ENCODE measurements around the gene SLC4A1AP.

The SLC4A1AP gene

DNA sequence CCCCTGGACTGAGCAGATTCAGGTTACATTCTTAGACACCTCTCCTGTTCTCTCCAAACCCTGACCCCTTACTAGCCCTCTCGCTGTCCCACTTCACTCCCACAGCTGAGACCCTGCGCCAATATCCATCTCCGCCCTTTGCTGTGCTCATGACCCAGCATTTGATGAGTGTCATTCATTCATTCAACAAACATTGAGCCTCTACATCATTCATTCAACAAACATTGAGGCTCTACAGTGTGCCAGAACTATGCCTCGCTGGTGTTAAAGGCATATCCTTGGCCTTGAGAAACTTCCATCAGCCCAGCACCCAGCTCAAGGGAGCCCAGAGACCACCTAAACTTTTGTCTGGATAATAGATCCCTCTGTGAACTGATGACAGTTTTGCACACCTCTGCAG is 65.9 kb downstream of the SLC4A1AP start:
- TF ChIP-seq, protein P1, sequence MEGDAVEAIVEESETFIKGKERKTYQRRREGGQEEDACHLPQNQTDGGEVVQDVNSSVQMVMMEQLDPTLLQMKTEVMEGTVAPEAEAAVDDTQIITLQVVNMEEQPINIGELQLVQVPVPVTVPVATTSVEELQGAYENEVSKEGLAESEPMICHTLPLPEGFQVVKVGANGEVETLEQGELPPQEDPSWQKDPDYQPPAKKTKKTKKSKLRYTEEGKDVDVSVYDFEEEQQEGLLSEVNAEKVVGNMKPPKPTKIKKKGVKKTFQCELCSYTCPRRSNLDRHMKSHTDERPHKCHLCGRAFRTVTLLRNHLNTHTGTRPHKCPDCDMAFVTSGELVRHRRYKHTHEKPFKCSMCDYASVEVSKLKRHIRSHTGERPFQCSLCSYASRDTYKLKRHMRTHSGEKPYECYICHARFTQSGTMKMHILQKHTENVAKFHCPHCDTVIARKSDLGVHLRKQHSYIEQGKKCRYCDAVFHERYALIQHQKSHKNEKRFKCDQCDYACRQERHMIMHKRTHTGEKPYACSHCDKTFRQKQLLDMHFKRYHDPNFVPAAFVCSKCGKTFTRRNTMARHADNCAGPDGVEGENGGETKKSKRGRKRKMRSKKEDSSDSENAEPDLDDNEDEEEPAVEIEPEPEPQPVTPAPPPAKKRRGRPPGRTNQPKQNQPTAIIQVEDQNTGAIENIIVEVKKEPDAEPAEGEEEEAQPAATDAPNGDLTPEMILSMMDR (IDR thresholded peaks at IDR 0.05; ENCODE audit: borderline replicate concordance, insufficient read depth, low read depth, low read length), result no peak
- no peak overlapping the region for H3K4me3 ChIP-seq (ENCODE audit: low read depth, low read length)

DNA sequence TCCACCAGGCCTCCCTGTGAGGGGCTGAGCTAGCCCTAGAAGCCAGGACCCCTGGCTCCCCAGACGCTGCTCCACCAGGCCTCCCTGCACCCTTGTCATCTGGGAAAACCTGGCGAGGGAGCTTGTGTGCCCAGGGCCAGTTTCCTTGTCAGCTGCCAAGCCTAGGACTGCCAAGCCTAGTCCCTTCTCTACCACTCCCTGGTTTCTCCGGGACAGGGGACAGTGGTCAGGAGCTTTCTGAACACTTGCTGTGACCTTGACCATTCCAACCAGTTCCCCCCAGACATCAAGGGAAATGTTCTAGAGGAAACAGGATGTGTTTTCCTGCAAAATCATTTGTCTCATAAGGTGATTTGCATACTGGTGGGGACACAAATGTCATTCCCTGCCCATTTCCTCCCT is 66.6 kb downstream of the SLC4A1AP start:
- TF ChIP-seq, protein P1 (IDR thresholded peaks at IDR 0.05; ENCODE audit: borderline replicate concordance, insufficient read depth, low read depth, low read length), result no peak
- no peak overlapping the region for H3K4me3 ChIP-seq (ENCODE audit: low read depth, low read length)

DNA sequence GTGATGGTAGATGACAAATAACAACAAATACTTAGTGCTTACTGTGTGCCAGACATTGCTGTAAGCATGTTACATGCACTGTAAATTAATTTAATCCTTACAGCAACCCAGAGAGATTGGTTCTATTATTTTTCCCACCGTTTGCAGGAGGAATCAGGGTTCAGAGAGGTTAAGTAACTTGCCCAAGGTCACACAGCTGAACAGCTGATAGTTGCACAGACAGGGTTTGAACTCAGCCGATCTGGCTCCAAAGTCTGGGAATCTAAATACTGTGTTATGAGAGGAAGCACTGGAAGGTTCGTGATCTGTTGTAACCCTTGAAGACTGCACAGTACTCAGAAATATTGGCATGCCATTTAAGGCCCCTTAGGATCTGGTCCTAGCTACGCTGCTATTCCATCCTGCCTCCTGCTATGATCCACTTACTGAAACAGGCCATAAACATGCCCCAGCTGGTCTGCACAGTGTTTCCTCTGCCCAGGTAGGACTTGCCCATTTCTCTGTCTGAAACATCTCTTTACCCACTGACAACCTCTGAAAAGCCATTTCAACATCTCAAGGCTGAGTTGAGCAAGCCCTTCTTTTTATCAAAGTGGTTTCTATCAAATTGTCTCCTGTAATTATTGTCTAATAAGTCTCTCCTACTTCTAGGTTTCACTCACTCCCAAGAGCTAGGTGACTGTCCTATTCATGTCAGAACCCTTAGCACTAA is 67.4 kb downstream of the SLC4A1AP start:
- TF ChIP-seq, protein P1 (IDR thresholded peaks at IDR 0.05; ENCODE audit: borderline replicate concordance, insufficient read depth, low read depth, low read length), result no peak

DNA sequence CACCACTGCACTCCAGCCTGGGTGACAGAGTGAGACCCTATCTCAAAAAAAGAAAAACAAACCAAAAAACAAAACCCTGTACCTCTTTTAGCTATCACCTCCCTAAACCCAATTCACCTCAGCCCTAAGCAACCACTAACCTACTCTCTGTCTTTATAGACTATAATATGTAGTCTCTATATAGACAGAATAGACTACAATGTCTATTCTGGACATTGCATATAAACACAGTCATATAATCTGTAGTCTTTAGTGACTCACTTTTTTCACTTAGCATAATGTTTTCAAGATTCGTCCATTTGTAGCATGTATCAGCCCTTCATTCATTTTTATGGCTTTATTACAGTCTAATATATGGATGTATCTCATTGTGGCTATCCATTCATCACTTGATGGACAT is 70.6 kb downstream of the SLC4A1AP start:
- TF ChIP-seq, protein P1 (IDR thresholded peaks at IDR 0.05; ENCODE audit: borderline replicate concordance, insufficient read depth, low read depth, low read length), result no peak
- no peak overlapping the region for H3K4me3 ChIP-seq (ENCODE audit: low read depth, low read length)

More for the DNA sequence above, 67.4 kb downstream of the SLC4A1AP start:
- H3K4me3 ChIP-seq (ENCODE audit: low read depth, low read length), result no peak overlapping the region

DNA sequence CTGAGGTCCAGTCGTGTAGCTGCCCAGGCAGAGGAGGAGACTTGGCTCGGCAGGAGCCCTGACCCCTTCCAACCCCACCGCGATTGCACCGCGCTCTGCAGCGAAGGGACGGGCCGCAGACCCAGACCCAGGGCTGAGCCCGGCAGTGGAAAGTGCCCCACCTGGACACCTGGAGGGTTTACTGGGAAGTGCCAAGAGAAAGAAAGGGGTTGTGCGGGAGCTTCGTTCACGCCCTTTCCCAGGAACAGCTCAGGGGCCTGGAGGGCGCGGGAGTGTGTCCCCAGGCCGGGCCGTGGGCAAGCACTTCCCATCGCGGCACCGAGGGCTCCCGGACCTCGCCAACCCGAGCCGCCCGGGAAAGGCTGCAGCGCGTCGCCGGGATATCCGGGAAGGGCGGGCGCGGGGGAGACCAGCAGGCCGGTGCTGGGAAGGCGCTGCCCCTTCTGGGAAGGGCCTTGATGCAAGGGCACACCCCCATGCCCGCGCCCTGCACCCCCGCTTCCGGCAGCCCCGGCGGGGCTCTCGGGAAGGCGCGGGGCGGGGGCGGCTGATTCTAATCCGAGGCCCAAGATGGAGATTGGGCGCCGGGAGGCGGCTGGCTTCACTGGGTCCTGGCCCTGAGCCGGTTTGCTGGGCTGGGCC is 71.7 kb downstream of the SLC4A1AP start:
- TF ChIP-seq, protein P1 (IDR thresholded peaks at IDR 0.05; ENCODE audit: borderline replicate concordance, insufficient read depth, low read depth, low read length), result no peak
- H3K4me3 ChIP-seq (ENCODE audit: low read depth, low read length), result no peak overlapping the region

DNA sequence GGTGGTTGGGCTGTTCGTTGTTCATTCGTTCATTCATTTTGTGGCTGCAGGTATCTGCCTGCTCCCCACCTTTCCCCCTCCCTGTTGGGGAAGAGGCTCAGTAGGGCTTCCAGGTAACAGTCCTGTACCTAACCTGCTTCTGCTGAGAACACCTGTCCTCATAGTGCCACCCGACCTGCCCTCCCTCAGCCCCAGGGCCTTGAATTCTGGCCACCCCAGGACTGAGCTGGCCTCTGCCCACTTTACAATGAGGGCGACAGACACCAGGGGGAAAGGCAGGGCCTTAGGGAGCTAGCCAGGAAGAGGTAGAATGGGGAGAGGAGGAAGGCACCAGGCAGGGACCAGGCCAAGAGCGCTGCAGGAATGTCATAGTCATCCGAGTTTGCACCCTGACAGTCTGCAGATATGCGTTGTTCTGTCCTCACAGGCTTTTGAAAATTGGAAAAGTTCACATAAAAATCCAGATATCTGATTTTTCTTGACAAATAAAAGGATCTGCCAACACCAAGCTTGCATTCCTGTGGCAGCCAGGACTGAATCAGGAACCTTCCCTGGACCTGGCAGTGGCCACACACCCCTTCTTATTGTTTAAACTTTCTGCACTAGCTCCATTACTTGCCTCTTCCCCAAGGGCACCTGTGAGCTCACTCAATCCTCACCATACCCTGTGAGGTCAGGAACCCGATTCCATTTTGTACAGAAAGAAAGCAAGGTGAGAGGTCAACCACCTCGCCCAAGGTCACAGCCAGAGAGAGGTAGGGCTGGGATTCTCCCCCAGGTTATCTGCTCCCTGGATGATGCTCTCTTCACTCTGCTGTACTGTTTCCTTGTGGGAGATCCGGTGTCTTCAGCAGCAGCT is 72.6 kb downstream of the SLC4A1AP start:
- no peak overlapping the region for H3K4me3 ChIP-seq (ENCODE audit: low read depth, low read length)

More for the DNA sequence above, 72.6 kb downstream of the SLC4A1AP start:
- TF ChIP-seq, protein P1 (IDR thresholded peaks at IDR 0.05; ENCODE audit: borderline replicate concordance, insufficient read depth, low read depth, low read length), result no peak

Data from GM12875 (cell line).